A549 treated with RU486 at 1 μM for 4 hours (cell line): Measurements from ENCODE around the gene GEMIN2. TPM values are rescaled to one million over a fixed set of nuclear protein-coding genes. Genes with fewer than 3 reads are reported as not detected.

Experiments
- total RNA-seq: library from RNA; stranded (reverse); fragments of 200-300 nt; extraction: Qiagen RNA extraction; gene quantifications from 5 replicates; pipeline ENCODE4 v1.2.3, GENCODE V29; 2022; ENCODE audit warnings: low read depth

The GEMIN2 gene
- 22.4 to 34.6 TPM (median 24.7 TPM) in 5 replicates for total RNA-seq

GRCh38 chr14:39114073-39114838, at the start of gene GEMIN2:
Gene GEMIN2, plus strand, starts transcription at chr14:39114323. Its CDS starts 16 bp downstream, at chr14:39114339.

GRCh38 chr14:39102969-39103957, 10.9 kb upstream of the GEMIN2 start, which contains the start of gene SEC23A:
Gene SEC23A, minus strand, starts transcription at chr14:39103235. Its CDS starts 7,117 bp downstream, at chr14:39096118.

GRCh38 chr14:39174560-39175444, 60.7 kb downstream of the GEMIN2 start, which contains the start of gene PNN:
Gene PNN, plus strand, starts transcription at chr14:39175254. Its CDS starts 26 bp downstream, at chr14:39175280.

Other genes starting within 250 kb of the GEMIN2 start
- 42.2 to 90.9 TPM (median 77.7 TPM) in 5 replicates for gene SEC23A, start 11.1 kb upstream of the GEMIN2 start, total RNA-seq
- 10.2 to 16.0 TPM (median 14.4 TPM) in 5 replicates for gene TRAPPC6B, start 56.0 kb downstream of the GEMIN2 start, total RNA-seq
- gene PNN, start 60.9 kb downstream of the GEMIN2 start, total RNA-seq = 38.4 to 60.7 TPM (median 48.7 TPM) in 5 replicates
- gene MIA2, start 119.6 kb downstream of the GEMIN2 start, total RNA-seq = 14.8 to 25.4 TPM (median 22.1 TPM) in 5 replicates